ENCODE results near the gene MLLT3.

The MLLT3 gene

DNA sequence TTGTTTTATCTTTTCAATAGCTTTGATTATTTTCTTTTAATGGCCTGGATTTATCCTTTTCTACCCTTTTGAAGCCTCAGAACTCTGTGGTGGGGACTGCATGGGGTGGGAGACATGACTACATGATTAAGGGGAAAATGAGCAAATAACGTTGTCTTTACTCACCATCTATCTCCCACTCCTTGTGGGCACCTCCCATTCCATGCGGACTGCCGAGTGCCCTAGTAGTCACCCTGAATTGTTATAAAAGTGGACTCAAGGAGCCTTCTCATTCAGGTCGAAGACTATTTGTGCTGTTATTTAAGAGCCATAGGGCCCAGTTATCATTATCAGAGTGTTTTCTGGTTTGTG is 281.8 kb downstream of the MLLT3 start:
- DNase-seq (ENCODE audit: low spot score): no peak

DNA sequence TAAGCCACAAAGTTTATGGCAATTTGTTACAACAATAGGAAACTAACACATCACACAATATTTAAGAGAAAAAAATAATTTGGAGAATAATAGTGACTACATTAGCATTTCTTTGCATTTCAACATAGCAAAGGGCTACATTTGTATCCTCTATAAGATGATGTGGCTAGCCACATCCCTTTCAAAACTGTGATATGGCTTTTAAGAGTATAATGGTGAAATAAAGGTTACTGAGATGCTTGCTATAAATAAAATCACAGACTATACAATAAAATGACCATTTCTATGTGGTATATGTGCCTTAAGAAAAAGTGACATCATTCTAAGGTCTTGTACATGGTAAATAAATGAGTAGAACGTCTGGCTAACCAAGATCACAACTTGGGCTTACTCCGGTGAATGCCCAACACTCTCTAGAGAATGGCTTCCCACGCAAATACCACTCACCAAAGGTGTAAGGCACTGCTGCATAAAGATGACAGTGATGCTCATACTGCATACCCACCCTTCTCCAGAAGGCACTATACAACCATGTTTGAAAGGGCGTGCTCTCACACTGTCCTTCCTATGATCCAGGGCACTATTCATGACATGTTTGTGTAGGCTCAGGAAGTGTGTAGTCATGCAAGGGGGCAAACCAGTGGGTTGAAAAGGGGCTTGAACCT is 286.5 kb downstream of the MLLT3 start:
- DNase-seq (ENCODE audit: low spot score): no peak

DNA sequence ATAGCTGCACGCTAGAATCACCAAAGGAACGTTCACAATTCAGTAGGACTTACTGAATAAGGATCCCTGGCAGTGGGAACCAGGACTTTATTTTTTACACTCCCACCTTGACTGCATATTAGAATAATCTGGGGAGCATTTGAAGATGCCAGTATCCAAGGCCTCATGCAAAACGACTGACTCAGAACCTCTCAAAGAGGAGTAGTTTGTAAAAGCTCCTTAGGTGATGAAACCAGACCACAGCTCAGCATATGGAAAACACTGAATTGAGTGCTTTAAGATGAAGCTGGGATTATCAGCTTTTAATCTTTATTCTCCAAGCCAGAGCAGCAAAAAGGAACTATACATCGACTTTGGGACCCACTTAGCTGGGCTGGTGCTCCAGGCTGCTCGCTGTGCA is 288.3 kb downstream of the MLLT3 start:
- DNase-seq (ENCODE audit: low spot score): no peak

DNA sequence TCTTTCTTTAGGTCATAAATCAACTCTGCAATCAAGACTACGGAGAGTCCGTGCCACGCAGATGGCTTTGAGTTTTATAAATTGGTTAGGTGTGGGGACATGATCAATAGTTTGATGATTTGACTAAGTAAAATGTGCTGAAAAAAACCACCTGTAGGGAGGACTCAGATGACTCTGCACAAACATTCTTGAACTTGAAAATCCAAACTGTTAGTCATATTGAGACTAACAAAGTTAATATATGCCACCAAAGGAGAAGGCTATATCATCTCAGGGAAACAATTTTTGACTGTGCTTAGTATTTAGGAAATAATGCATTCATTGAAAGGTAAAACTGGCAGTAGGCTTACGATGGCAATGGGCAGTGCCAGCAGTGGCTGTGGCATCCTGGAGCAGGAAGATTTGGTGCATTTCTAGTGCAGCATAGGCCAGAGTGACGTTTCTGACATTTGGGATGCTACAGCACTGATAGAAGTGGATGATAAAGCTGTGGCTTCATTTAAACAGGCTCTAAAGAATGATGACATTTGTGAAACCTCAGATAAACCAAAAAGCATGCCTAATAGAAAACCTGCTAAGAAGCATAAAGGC is 291.1 kb downstream of the MLLT3 start:
- no peak for DNase-seq (ENCODE audit: low spot score)

DNA sequence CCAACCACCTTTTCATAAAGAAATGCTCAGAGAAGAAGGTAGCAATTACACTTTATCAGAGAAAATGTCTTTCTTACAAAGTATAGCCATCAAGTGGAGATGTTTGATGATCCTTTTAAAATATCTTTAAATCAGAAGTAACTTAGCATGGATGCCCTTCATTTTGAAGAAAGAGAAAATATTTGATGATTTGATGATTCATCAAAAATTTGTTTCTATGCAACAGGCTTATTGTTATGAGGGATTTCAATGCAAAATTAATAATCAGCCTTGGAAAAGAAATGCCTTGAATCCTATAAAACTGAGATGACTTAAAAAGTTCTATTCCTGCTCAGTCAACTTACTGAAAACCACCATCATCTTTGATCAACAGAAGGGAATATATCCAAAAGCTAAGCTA is 291.6 kb downstream of the MLLT3 start:
- no peak for DNase-seq (ENCODE audit: low spot score)

DNA sequence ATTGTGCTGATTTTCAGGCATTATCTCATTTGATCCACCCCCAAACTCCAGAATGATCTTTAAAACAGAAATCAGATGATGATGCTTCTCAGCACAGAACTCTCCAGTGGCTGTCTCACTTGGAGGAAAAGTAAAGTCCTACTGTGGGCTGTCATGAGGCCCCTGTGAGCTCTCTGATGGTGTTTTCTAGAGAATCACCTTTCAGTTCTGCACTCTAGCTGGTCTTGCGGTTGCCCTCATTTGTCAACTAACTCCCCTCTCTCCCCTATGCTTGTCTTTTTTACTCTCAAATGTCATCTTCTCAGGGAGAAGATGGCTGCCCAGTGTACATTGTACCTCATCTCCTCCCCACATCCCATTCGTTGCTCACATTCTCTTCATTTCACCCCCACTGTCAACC is 295.8 kb downstream of the MLLT3 start:
- DNase-seq (ENCODE audit: low spot score): no peak

DNA sequence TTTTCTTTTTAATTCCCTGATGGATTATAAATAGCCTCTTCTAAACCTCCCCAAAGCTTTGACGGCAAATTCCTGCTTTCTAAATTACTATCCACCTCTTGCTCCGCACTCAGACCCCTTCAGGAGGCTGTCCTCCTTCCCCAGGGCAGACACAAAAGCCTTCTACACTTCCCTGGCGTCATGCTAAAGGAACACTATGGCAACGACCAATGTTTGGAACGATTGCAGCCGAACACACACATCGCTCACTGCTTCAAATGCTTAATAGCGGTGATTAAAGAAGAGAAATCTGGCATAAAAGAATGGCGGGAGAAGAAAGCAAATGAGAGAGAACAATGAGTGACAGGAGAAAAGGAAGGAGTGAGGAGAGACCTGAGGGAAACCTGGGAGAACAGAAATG is 297.3 kb downstream of the MLLT3 start:
- no peak for DNase-seq (ENCODE audit: low spot score)

DNA sequence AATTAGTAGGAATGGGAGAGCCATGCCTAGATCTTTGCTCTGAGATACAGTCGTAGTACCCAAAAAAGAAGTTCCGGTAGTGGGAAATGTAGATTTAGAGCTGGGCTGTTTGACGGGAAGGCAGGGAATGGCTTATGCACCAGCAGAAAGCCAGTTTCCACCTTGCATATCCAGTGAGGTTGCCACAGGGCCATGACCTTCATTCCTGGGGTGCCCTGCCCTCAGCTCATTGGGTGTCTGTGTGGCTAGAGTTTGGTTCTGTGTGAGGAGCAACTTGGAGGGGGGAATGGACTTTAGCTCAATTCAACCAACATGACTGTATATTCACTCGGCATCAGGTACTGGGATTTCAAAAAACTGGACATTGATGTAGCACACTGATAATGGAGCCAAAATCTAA is 300.1 kb downstream of the MLLT3 start:
- no peak for DNase-seq (ENCODE audit: low spot score)

DNA sequence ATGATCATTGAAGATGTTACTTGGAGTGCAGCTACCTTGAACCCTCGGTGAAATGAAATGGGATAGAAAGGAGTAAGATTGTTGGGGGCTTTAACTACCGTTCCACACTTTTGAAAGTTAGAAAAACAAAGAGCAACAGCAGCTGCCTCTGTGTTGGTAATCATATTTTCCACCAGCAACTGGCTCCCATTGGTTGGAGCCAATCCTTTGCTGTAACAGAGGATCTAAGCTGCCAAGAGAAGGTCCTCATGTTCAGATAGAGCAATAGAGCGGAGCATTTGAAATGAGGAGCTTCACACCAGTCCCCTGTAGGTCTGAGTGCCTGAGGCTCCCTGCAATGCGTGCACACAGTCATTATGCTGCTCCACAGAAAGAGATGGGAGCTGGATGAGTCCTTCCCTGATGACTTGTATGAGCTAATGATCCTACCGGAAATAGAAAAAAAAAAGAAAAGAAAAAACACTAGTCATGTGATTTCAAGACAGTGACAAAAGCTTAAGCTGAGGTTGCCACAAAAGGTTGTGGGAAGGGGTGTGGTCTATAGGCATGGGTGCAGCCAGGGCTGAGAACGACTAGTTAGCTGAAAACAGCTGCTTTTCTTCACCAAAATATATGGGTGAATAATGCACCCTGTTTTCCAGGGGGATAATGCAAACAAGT is 300.7 kb downstream of the MLLT3 start:
- DNase-seq (ENCODE audit: low spot score): no peak

DNA sequence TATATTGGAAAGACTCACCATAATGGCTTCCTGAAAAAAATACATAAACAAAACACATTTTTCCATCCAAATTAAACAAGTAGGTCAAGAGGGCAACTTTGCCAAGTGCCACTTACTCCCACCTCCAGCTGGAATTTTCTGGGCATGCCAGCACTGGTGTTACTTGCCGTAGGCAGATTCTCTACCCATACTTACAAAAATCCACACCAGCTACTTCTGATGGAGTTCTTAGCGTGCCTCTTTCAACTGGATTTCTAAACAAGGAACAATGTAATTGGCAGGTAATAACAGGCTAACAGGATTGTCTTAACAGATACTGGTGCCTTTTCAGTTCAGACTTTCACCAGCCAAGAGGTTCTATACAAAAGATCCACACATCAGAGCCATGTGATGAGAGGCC is 301.4 kb downstream of the MLLT3 start:
- DNase-seq (ENCODE audit: low spot score): no peak

DNA sequence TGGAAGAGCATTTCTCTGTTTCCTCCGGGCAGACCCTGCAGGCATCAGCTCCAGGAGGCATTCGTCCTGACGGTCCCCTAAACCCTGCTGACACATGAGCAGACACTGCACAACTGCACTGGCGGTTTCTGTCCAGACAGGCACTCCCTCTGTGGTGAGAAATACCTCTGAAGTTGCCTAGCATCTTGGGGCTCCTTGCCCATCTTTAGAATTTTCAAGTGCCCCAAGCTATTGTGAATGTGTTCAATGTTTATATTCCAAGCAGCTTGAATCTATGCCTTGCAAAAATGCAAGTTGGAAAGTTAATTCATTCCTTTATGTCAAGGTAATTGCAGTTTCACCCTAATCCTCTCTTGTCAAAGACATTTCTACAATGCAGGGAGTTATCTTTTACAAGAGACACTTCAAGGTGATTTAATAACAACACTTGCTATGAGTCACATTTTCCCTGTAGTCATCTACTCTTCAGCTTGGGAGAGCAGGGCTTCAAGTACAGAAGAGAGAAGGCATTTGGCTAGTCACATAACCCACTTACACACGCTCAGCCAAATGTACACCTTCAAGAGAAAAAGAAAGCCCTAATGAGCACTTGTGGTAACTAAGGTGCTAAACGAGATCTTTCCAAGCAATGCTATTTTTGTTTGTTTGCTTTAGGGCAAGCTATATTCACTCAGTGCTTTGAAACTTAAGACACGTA is 302.5 kb downstream of the MLLT3 start:
- no peak for DNase-seq (ENCODE audit: low spot score)

DNA sequence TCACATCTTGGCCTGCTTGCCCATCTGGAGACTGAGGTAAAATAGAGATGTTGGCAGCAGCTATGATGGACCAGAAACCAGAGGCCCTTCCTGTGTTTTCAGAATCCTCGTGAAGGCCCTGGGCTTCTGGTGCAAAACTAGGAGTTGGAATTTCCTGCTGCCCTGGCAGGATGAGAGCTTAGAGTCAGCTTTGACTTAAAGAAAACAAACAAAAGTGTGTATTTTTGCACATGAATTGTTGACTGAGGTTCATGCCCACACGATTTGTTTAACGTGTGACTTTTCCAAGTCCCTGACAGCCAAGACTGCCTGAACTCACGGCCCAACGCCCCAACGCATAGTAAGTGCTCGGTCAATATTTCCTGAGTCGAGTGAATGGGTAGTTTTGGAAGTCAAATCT is 303.1 kb downstream of the MLLT3 start:
- no peak for DNase-seq (ENCODE audit: low spot score)

DNA sequence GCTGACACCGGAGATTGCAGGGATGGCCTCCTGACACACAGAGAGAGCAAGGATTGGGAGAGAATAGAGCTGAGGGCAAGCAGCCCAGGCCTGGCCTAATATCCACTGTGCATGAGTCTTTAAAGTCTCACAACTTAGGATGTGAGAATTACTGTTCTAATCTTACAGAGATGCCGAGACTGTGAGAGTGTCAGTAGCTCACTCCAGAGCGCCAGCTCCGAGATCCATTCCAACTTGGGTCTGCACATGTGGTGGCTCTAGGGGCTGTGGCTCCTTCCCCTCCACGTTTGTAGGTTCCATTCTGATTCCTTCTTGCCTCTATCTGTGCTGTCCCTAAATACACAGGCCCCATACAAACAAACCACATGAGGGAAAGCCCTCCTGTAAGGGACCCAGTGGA is 304.6 kb downstream of the MLLT3 start:
- DNase-seq (ENCODE audit: low spot score): no peak

DNA sequence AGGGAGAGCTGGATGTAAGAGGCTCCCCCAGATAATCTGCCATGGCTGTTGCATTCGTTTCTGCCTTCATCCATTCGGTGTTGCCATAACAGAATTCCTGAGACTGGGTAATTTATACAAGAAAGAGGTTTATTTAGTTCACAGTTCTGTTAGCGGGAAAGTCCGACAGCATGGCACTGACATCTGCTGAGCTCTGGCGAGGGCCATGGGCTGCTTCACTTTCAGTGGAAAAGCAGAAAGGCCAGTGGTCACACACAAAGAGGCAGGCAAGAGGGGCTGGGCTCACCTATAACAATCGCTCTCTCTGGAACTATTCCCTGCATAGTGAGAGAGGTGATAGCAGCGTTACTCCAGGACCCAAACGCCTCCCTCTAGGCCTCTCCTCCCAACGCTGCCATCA is 305.9 kb downstream of the MLLT3 start:
- no peak for DNase-seq (ENCODE audit: low spot score)

DNA sequence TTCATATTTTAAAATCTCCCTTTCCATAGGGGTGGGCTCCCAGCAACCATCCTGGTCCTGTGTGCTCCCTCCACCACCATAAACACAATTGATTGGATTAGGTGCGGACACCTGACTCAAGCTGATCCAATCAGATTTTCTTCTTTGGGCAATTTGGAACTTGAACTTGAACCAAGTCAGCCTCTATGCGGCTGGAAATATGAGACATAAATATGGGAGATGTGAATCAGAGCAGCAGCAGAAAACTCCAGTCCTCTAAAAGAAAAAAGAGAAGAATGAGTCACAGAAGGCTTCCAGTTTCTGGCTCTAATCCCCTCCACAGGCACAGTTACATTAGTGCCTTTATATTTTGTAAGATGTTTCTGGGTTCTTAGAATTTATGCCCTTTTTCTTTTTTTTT is 306.6 kb downstream of the MLLT3 start:
- peak; percentile 80 for DNase-seq (ENCODE audit: low spot score)

DNA sequence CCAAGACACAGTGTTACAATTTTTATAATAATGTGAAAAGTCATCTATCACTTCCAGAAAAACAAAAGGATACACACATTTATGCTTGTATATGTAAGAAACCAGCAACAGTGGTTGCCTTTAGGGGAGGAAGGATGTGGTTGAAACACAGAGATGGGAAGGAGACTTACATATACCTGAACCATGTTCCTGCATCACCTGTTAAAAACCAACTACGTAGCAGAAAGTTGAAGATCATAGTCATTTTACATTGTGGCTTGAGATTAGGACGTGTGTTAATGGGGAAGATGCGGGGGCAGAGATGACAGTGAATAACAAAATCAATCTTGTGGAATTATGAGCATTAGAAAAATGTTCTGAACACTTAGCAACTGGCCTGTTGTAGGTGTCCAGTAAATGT is 307.3 kb downstream of the MLLT3 start:
- DNase-seq (ENCODE audit: low spot score): no peak

DNA sequence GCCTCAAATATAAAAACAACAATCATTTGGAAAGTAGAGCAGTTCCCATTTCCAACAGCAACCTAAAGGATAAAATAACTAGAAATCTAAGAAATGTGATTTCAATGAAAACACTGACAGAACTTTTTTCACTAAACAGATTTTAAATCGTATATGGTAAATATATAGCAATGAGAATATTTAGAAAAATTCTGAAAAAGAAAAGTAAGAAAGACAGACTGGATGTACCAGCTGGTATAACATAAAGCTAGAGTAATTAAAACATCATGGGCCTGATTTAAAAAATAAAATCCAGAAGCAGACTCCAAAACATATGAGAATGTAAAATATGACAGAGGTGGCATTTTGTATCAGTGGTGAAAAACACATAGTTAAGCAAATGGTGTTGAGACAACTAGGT is 308.9 kb downstream of the MLLT3 start:
- no peak for DNase-seq (ENCODE audit: low spot score)

DNA sequence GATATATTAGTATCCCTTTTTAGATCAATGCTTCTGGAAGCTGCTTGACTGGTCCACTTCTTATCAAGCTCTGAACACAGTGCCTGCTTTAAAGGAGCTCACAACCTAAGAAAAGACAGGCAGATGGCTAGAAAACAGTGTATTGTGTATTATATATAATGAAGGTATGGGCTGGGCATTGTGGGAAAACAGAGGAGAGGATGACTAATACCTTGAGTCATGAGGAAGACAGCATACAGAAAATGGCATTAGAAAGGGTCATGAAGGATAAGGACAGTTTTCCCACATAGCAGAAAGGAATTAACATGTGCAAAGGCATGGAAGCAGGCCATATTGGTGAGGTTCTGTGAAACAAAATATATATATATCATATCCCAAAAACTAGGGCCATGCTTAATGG is 309.6 kb downstream of the MLLT3 start:
- no peak for DNase-seq (ENCODE audit: low spot score)

DNA sequence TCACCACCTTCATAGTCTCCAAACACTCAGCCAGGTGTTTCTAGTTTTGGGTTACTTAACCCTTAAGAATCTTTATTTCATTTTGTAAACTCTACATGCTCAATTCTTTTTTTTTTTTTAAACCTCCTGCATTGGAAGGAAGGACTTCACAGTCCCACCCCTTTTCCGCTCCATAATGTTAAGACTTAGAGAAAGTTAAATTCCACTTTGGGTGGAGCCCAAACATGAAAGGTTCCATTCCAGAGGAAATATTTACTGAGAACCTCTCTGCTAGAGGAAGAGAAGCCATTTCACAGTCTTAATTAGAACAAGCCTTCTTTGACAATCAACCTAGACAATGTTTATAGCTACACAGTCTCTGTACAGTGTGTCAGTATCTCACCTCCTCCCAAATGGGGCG is 312.3 kb downstream of the MLLT3 start:
- DNase-seq (ENCODE audit: low spot score): no peak

DNA sequence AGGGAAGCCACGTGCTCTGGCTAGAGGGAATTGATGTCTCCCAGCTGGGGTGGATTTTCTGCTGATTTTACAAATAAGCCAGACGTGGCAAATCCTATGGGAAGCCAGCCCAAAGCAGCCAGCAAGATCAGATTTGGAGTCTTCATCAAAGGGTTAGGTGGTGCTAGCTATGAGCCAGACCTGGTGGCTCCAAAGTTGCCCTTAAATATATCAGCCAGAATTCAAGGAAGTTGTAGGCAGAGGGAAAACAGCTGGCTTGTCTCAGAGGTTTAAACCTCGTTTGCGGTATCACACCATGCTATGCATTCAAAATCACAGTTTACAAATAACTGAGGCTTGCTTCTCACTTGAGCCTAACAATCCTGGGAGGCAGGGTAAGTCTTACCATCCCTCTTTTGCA is 313.2 kb downstream of the MLLT3 start:
- DNase-seq (ENCODE audit: low spot score): no peak

DNA sequence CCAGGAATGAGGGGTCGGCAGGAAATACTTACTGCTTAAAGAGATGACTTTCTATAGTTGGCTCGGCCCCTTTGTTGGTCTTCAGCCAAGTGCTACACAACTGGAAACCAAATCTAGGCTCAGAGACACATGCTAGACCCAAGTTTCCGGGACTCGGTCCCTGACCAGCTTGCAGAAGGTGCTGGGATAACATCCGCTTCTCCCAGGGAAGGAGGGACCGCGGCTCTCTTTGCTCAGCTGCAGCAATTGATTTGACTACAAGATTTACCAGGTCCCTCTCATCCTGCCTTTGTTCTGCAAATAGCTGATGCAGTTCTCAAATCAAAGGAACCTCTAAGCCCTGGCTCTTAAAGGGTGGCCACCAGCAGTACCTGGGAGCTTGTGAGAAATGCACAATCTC is 314.7 kb downstream of the MLLT3 start:
- DNase-seq (ENCODE audit: low spot score): no peak

DNA sequence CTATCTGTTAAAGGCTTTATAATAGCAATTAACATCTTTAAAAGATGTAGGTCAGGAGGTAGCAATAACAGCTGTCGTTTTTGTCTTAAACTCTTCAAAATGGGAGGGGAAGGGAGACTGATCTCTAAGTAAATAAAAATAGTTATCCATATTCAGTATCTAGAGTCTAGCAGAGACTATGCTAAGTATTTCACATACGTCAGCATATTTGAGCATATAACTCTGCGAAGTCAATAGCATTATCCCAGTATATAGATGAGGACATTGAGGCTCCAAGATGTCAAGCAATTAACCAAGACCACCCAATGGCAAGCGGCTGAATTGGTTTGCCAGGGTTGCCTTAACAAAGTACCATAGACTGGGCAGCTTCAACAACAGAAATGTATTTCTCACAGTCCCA is 316.8 kb downstream of the MLLT3 start:
- no peak for DNase-seq (ENCODE audit: low spot score)

DNA sequence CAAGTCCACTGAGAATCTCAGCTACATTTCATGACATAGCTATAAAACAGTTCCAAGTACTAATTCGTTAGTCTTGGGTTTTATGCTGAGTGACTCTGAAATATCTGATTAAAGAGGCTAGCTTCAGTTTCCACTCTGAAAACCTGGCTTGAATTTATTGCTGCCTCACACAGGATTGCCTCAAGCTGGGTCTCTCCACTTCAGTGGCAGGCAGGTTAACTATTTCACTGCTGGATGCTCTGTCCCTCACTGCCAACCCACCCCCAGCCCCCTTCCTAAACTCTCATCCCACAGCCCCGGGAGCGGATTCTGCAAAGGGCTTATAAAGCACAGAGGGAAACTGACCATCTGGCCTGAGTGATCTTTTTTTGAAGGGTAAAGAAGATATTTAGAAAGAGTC is 318.3 kb downstream of the MLLT3 start:
- DNase-seq (ENCODE audit: low spot score): no peak

Measured in GM03348 (cell line).